Retina (tissue), 1 donor: ENCODE measurements around the gene WDR1.

ENCODE experiments used
- DNase-seq: peaks from one replicate; pipeline ENCODE4 v3.0.0-alpha.2; 2016

Gene WDR1

GRCh38 chr4:10097906-10098779 lies 18.5 kb downstream of the WDR1 start:
- DNase-seq: no peak

- DNase-seq: no peak
Measured at GRCh38 chr4:10096978-10097335, 19.6 kb downstream of the WDR1 start.

GRCh38 chr4:10096201-10096977 lies 20.2 kb downstream of the WDR1 start:
- DNase-seq: no peak

- DNase-seq: no peak
Measured at GRCh38 chr4:10095296-10095991, 21.2 kb downstream of the WDR1 start.

GRCh38 chr4:10094841-10095240 lies 21.8 kb downstream of the WDR1 start:
- no peak for DNase-seq

GRCh38 chr4:10093801-10094552 lies 22.6 kb downstream of the WDR1 start:
- no peak for DNase-seq

GRCh38 chr4:10093271-10093621 lies 23.4 kb downstream of the WDR1 start:
- no peak for DNase-seq

- no peak for DNase-seq
Measured at GRCh38 chr4:10092481-10093270, 23.9 kb downstream of the WDR1 start.

GRCh38 chr4:10091531-10092181 lies 24.9 kb downstream of the WDR1 start:
- no peak for DNase-seq

- DNase-seq: no peak
Measured at GRCh38 chr4:10090467-10091250, 25.9 kb downstream of the WDR1 start.

- no peak for DNase-seq
Measured at GRCh38 chr4:10089346-10089745, 27.3 kb downstream of the WDR1 start.

GRCh38 chr4:10088135-10089010 lies 28.2 kb downstream of the WDR1 start:
- no peak for DNase-seq

GRCh38 chr4:10087152-10087791 lies 29.3 kb downstream of the WDR1 start:
- no peak for DNase-seq

GRCh38 chr4:10086506-10087120 lies 30.0 kb downstream of the WDR1 start:
- no peak for DNase-seq

- DNase-seq: no peak
Measured at GRCh38 chr4:10085828-10086505, 30.6 kb downstream of the WDR1 start.

- DNase-seq: no peak
Measured at GRCh38 chr4:10085386-10085785, 31.2 kb downstream of the WDR1 start.

GRCh38 chr4:10084651-10085358 lies 31.8 kb downstream of the WDR1 start:
- no peak for DNase-seq
